Astrocyte of the cerebellum (primary cell): ENCODE results near the gene ASIC5.

Source experiments
- DNase-seq: peaks from one replicate; pipeline ENCODE4 v3.0.0-alpha.2; 2011; ENCODE audit warnings: low read depth
- H3K4me3 ChIP-seq: 2 replicates; pipeline ENCODE4 v1.5.1; 2011; ENCODE audit warnings: mild to moderate bottlenecking, low read depth, low read length, moderate library complexity
- CTCF ChIP-seq: IDR thresholded peaks from 2 replicates; pipeline ENCODE4 v1.5.1; 2012; ENCODE audit warnings: low read length, low read depth, moderate library complexity, mild to moderate bottlenecking; ENCODE audit errors: missing control alignments
- in situ Hi-C: cut with HindIII; loops from 2 replicates; pipeline ENCODE4 v1.10.0; 2017; ENCODE audit warnings: low sequenced_read_pairs

The ASIC5 gene

GRCh38 chr4:155828628-155829027, 37.4 kb downstream of the ASIC5 start:
- peak; percentile 78 for DNase-seq
- H3K4me3 ChIP-seq: no peak overlapping the region
- no peak for TF ChIP-seq CTCF
- in situ Hi-C loops: no loop called here

GRCh38 chr4:155822572-155822971, 43.5 kb downstream of the ASIC5 start:
- DNase-seq: no peak
- in situ Hi-C loops: no loop called here
- H3K4me3 ChIP-seq: no peak overlapping the region
- TF ChIP-seq CTCF: no peak

- in situ Hi-C loops: no loop called here
- H3K4me3 ChIP-seq: no peak overlapping the region
- no peak for DNase-seq
- no peak for TF ChIP-seq CTCF
Observed at GRCh38 chr4:155820887-155821518, 45.1 kb downstream of the ASIC5 start.

- in situ Hi-C loops: no loop called here
- H3K4me3 ChIP-seq: no peak overlapping the region
- no peak for TF ChIP-seq CTCF
- DNase-seq: no peak
Observed at GRCh38 chr4:155819066-155819465, 47.0 kb downstream of the ASIC5 start.

GRCh38 chr4:155818639-155819038, 47.4 kb downstream of the ASIC5 start:
- no peak for TF ChIP-seq CTCF
- no peak overlapping the region for H3K4me3 ChIP-seq
- in situ Hi-C loops: no loop called here
- no peak for DNase-seq

GRCh38 chr4:155811083-155811482, 55.0 kb downstream of the ASIC5 start:
- peak; percentile 53 for DNase-seq
- in situ Hi-C loops: no loop called here
- H3K4me3 ChIP-seq: no peak overlapping the region
- TF ChIP-seq CTCF: no peak
